CD4-positive, alpha-beta T cell treated with Interleukin-4 for 1 hour (primary cell): Measurements from ENCODE around the gene MORC1.
"Not testable (repeated sequence)": the region's sequence is repeated elsewhere in the genome, so short reads cannot be mapped to it uniquely, and the experiment has no call there.

ENCODE experiments used
- DNase-seq, 2 donors: peaks; one replicate each; pipeline ENCODE4 v3.0.0-alpha.2; 2020 to 2022

The MORC1 gene

GRCh38 chr3:109109574-109109973 lies 8.4 kb downstream of the MORC1 start:
- no peak for DNase-seq

DNA sequence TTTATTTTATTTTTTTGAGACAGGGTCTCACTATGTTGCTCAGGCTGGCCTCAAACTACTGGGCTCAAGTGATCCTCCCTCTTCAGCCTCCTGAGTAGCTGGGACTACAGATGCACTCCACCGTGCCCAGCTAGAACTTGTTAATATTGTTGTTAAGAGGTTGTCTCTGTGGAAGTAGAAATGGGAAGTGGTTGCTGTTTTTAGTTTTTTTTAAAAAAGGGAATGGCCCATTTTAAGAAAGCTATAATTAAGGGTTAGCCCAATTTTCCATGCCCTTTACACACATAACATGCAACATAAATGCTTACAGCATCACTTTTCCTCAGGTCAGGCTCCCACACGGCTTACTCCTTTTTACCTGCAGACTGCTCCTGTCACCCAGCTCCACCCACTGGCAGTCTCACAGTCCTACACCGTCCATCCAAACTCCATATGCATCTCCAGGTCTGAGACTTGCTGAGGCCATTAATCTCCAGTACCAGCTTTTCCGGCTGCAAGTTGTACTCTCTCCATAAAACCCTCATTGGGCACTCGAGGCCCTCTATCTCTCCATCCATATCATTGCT lies 19.8 kb downstream of the MORC1 start:
- DNase-seq: no peak

- no peak for DNase-seq
Measured at GRCh38 chr3:109095166-109095565, 22.8 kb downstream of the MORC1 start.

- no peak for DNase-seq
Measured at GRCh38 chr3:109093561-109093960, 24.4 kb downstream of the MORC1 start.

DNA sequence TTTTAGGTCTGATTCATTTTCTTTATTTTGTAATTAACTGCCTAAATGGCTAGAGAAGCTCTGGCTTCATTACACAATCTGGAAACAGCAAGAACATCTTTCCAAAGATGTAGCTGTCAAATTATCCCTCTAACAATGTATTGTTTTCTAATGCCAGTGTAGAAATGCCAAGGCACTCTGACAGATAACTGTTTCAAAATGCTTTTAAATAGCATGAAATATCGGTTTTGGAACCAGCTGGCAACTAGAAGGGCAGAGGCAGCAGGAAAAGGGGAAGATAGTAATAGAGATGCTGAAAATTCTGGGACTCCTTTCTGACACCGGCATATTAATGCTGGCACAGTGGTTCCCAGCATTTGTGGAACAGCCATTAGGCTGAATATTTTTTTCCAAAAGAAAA lies 26.1 kb downstream of the MORC1 start:
- no peak for DNase-seq

DNA sequence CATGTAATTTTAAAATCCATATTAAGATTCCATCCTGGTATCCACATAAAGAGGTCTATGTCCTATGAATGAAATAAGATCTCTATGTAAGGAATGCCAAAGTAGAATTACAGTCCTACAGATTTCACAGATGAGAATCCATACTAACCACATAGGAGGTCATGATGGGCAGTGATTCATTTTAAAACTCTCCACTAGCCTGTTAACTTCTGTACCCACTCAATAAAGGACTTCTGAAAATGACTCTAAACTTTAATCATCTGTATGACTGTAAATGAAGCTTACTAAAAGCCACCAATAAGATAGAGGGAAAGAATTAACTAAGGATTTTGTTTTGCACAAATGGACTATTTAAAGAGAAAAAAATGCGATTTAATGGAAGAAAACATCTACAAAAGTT lies 28.7 kb downstream of the MORC1 start:
- DNase-seq: no peak

DNA sequence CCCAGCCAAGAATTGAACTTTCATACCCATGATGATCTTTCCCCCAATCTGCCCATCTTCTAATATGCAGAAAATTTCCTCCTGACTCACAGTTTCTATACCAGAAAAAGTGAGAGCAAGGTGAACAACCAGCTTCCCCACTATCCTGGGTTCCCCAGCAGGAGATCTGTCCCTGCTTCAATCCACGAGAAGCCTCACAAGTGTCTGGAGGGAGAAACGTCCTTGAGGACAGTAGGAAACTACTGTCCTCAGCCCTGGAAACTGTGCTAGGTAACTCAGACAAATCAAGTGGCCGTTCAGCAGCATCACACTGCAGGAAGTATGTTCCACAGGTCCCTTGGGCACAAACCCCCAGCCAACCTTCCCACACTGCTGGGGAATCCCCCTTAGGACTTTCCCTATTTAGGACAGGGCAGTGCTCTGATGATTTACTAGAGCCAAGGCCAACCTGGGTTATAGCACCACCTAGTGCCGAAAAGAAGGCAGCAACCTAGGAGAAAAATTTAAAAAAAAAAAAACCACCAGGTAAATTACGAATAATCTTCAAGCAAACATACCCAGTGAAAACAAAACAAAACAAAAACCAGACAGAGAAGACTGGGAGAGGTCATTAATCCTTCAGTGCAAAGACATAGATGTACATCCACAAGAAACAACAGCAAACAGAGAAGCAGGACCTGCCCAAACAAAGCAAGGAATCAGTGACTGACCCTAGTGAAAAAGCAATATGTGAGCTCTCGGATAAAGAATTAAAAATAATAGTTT lies 36.0 kb downstream of the MORC1 start:
- peak; percentile 40 to 45 for DNase-seq

GRCh38 chr3:109080090-109080489 lies 37.8 kb downstream of the MORC1 start:
- DNase-seq: not testable (repeated sequence)

GRCh38 chr3:109073116-109073515 lies 44.8 kb downstream of the MORC1 start:
- no peak for DNase-seq

DNA sequence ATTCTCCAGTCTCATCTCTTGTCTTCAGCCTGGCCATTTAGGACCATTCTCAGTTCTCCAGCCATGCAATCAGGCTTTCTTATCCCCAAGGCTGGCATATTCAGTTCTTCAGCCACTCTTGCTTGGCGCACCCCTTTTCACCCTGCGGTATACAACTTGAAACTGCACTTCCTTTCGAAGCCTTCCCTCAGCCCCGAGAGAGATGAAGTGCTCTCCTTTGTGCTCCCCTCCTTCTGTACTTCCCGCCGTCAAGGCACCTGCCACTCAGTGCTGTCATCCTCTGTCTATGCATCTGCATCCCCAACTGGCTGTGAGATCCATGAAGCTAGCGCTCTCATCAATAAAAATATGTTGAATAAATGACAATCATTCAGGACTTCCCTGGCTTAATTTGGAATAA lies 45.7 kb downstream of the MORC1 start:
- DNase-seq: no peak

- DNase-seq: no peak
Measured at GRCh38 chr3:109071350-109072142, 46.4 kb downstream of the MORC1 start.

- DNase-seq: no peak
Measured at GRCh38 chr3:109070211-109070610, 47.7 kb downstream of the MORC1 start.

GRCh38 chr3:109066864-109067263 lies 51.1 kb downstream of the MORC1 start:
- DNase-seq: no peak

GRCh38 chr3:109059264-109059663 lies 58.7 kb downstream of the MORC1 start:
- no peak for DNase-seq

- DNase-seq: no peak
Measured at GRCh38 chr3:109057616-109058015, 60.3 kb downstream of the MORC1 start.

- DNase-seq: no peak
Measured at GRCh38 chr3:109057056-109057455, 60.9 kb downstream of the MORC1 start.

GRCh38 chr3:109050591-109051167 lies 67.3 kb downstream of the MORC1 start:
- peak in 1 of 2 donors; percentile 23 for DNase-seq

GRCh38 chr3:109047366-109047765 lies 70.6 kb downstream of the MORC1 start:
- DNase-seq: no peak

- no peak for DNase-seq
Measured at GRCh38 chr3:109045271-109046040, 72.5 kb downstream of the MORC1 start.

DNA sequence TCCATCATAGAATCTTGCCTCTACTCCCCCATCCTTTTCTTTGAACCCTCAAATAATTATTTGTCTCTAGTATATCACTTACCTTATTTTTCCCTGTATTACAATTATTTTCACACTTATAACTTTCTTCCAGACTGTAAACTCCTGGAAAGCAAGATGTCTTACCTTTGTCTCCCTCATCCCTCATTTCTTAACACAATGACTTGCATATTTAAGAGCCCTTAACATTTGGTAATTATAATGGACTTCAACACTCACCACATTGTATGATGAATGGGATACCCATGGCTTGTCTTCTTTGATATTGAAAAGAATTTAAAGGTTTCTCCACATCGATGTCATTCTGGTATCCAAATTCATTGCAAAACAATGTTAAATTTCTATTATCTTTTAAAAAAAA lies 82.9 kb downstream of the MORC1 start:
- DNase-seq: no peak

- no peak for DNase-seq
Measured at GRCh38 chr3:109033000-109033660, 84.8 kb downstream of the MORC1 start.

- no peak for DNase-seq
Measured at GRCh38 chr3:109028753-109029152, 89.2 kb downstream of the MORC1 start.
